Measurements from ENCODE around the gene DNASE1L2.
"Not testable (repeated sequence)": the region's sequence is repeated elsewhere in the genome, so short reads cannot be mapped to it uniquely, and the experiment has no call there.

Gene DNASE1L2

DNA sequence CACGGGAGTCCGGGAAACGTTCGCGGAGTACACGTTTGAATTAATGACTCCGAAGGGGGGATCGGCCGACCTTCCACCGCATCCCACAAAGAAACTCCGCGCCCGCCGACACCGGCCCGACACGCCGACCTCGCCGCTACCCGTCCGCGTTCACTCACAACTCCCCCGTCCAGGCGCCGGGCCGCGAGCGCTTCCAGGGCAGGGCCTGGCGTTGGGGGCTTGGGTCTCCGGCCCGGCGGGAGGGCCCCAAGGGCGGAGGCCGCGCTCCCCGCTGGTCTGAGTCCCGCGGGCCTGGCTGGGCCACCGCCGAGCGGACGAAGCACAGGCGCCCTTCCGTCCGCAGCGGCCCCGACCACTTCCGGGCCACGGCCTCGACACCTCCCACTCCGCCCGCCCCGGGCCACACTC lies 31.3 kb downstream of the DNASE1L2 start:
- H3K9me3 ChIP-seq (ENCODE audit: control insufficient read depth, insufficient read depth, low read depth, low read length); CTCF ChIA-PET; H3K4me1 ChIP-seq (ENCODE audit: control insufficient read depth, insufficient read depth, low read length): not testable (repeated sequence)
- 0 out of 2 replicates have a peak, but pooled peaks have one; percentile 57 for TF ChIP-seq ZNF341 (tag by site-specific recombination; IDR thresholded peaks at IDR 0.05; ENCODE audit: low read depth)
- POLR2A ChIA-PET, result interaction anchor here (2.3 kb wide), 1 partner anchor 16 kb away, joined by 10 read pairs; the partner anchor contains the start of gene ECI1
- Histone ChIP-seq H3K36me3 (ENCODE audit: control insufficient read depth in 2 of 2, insufficient read depth in 1 of 2, low read length in 2 of 2) (peaks cover 13 to 45% of the 10 kb centered on the region in 2 experiments), H3K27ac (ENCODE audit: extremely low read depth, low read depth, low read length) (peak overlapping the region; percentile 98), H3K4me3 (ENCODE audit: low read depth, low read length) (peak overlapping the region; percentile 65)

DNA sequence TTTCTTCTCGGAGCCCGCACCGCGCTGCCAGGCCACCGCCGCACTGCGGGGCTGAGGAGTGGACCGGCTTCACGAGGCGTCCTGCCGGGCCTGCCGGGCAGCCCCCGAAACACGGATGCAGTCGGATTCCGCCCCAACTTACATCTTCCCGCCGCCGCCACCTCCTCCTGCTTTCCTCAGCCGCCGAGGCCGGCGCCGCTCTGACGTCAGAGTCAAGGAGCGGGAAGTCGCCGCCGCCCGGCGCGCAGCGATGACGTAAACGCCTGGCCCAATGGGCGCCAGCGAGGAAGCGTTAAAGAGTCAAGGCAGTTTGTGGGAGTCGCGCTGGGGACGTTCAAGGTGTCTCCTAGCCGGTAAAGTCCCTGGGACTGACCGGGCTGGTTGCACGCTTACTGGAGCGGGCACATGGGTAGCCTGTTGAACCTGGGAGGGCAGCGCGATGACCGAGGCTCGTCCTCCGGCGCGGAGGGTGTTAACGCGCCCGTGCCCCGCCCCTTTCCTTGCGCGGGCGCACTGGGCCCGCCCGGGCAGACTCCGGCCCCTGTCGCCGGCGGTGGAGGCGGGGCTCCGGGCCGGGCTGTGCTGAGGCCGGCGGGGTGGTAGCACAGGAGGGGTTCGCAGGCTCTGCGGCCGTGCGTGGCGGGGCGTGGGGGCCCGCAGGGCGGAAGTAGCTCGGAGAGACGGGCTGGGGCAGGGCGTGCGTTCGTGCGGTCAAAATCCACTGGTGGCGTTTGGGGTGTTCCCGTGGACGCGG lies 31.8 kb downstream of the DNASE1L2 start, which contains the start of gene RNPS1:
RNPS1 (minus strand) TSS at position 214 of the 754 bp plus-strand sequence. CDS start 3,483 bp downstream, outside the sequence.
- peaks cover 13 to 39% of the 10 kb centered on the region in 2 experiments; a peak in 2 of 3 replicates for H3K36me3 ChIP-seq (ENCODE audit: control insufficient read depth in 2 of 2, insufficient read depth in 1 of 2, low read length in 2 of 2)
- peak within 1 kb of the TSS; percentile 65 for H3K4me3 ChIP-seq (ENCODE audit: low read depth, low read length)
- H3K27ac ChIP-seq (ENCODE audit: extremely low read depth, low read depth, low read length), result peak within 1 kb of the TSS; percentile 98
- POLR2A ChIA-PET, result interaction anchor here (0.6 to 1.2 kb wide), 8 partner anchors 9 to 263 kb away, joined by 3 to 9 read pairs (median 4); partner anchors contain the start of genes CEMP1, ECI1 and TEDC2
- H3K4me1 ChIP-seq (ENCODE audit: control insufficient read depth, insufficient read depth, low read length), result peaks cover 8% of the 10 kb centered on the region; the same call in 1 of the 2 replicates
- no peaks in the 10 kb centered on the region for H3K9me3 ChIP-seq (ENCODE audit: control insufficient read depth, insufficient read depth, low read depth, low read length)
- CTCF ChIA-PET, result no interaction called here
- TF ChIP-seq, protein P1, sequence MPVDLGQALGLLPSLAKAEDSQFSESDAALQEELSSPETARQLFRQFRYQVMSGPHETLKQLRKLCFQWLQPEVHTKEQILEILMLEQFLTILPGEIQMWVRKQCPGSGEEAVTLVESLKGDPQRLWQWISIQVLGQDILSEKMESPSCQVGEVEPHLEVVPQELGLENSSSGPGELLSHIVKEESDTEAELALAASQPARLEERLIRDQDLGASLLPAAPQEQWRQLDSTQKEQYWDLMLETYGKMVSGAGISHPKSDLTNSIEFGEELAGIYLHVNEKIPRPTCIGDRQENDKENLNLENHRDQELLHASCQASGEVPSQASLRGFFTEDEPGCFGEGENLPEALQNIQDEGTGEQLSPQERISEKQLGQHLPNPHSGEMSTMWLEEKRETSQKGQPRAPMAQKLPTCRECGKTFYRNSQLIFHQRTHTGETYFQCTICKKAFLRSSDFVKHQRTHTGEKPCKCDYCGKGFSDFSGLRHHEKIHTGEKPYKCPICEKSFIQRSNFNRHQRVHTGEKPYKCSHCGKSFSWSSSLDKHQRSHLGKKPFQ (tag by site-specific recombination; IDR thresholded peaks at IDR 0.05), result peak; percentile 65
- TF ChIP-seq, protein P2, sequence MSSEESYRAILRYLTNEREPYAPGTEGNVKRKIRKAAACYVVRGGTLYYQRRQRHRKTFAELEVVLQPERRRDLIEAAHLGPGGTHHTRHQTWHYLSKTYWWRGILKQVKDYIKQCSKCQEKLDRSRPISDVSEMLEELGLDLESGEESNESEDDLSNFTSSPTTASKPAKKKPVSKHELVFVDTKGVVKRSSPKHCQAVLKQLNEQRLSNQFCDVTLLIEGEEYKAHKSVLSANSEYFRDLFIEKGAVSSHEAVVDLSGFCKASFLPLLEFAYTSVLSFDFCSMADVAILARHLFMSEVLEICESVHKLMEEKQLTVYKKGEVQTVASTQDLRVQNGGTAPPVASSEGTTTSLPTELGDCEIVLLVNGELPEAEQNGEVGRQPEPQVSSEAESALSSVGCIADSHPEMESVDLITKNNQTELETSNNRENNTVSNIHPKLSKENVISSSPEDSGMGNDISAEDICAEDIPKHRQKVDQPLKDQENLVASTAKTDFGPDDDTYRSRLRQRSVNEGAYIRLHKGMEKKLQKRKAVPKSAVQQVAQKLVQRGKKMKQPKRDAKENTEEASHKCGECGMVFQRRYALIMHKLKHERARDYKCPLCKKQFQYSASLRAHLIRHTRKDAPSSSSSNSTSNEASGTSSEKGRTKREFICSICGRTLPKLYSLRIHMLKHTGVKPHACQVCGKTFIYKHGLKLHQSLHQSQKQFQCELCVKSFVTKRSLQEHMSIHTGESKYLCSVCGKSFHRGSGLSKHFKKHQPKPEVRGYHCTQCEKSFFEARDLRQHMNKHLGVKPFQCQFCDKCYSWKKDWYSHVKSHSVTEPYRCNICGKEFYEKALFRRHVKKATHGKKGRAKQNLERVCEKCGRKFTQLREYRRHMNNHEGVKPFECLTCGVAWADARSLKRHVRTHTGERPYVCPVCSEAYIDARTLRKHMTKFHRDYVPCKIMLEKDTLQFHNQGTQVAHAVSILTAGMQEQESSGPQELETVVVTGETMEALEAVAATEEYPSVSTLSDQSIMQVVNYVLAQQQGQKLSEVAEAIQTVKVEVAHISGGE (tag by site-specific recombination; conservative IDR thresholded peaks at IDR 0.05; ENCODE audit: low read depth), result peak; percentile 85
- TF ChIP-seq, protein P3, sequence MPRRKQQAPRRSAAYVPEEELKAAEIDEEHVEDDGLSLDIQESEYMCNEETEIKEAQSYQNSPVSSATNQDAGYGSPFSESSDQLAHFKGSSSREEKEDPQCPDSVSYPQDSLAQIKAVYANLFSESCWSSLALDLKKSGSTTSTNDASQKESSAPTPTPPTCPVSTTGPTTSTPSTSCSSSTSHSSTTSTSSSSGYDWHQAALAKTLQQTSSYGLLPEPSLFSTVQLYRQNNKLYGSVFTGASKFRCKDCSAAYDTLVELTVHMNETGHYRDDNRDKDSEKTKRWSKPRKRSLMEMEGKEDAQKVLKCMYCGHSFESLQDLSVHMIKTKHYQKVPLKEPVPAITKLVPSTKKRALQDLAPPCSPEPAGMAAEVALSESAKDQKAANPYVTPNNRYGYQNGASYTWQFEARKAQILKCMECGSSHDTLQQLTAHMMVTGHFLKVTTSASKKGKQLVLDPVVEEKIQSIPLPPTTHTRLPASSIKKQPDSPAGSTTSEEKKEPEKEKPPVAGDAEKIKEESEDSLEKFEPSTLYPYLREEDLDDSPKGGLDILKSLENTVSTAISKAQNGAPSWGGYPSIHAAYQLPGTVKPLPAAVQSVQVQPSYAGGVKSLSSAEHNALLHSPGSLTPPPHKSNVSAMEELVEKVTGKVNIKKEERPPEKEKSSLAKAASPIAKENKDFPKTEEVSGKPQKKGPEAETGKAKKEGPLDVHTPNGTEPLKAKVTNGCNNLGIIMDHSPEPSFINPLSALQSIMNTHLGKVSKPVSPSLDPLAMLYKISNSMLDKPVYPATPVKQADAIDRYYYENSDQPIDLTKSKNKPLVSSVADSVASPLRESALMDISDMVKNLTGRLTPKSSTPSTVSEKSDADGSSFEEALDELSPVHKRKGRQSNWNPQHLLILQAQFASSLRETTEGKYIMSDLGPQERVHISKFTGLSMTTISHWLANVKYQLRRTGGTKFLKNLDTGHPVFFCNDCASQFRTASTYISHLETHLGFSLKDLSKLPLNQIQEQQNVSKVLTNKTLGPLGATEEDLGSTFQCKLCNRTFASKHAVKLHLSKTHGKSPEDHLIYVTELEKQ (tag by site-specific recombination; IDR thresholded peaks at IDR 0.05; ENCODE audit: borderline replicate concordance), result peak; percentile 66; the same call in 1 of the 2 replicates
- TF ChIP-seq ZNF121 (tag by site-specific recombination; IDR thresholded peaks at IDR 0.05), result no peak
- no peak for TF ChIP-seq ZNF140 (tag by site-specific recombination; IDR thresholded peaks at IDR 0.05)
- no peak for TF ChIP-seq ZNF571 (tag by site-specific recombination; IDR thresholded peaks at IDR 0.05)
- 0 out of 2 replicates have a peak, but pooled peaks have one; percentile 65 for TF ChIP-seq ZSCAN30 (tag by site-specific recombination; IDR thresholded peaks at IDR 0.05)
- TF ChIP-seq, protein P4, sequence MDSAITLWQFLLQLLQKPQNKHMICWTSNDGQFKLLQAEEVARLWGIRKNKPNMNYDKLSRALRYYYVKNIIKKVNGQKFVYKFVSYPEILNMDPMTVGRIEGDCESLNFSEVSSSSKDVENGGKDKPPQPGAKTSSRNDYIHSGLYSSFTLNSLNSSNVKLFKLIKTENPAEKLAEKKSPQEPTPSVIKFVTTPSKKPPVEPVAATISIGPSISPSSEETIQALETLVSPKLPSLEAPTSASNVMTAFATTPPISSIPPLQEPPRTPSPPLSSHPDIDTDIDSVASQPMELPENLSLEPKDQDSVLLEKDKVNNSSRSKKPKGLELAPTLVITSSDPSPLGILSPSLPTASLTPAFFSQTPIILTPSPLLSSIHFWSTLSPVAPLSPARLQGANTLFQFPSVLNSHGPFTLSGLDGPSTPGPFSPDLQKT (IDR thresholded peaks at IDR 0.05; ENCODE audit: borderline replicate concordance, low read depth, low read length), result no peak
- TF ChIP-seq ZNF175 (tag by site-specific recombination; IDR thresholded peaks at IDR 0.05), result no peak
- 0 out of 2 replicates have a peak, but pooled peaks have one; percentile 34 for TF ChIP-seq ZNF169 (tag by site-specific recombination; IDR thresholded peaks at IDR 0.05)
- TF ChIP-seq ZNF335 (tag by site-specific recombination; conservative IDR thresholded peaks at IDR 0.05), result peak; percentile 99
- peak; percentile 76; the same call in 1 of the 2 replicates for TF ChIP-seq ZBTB17 (tag by site-specific recombination; IDR thresholded peaks at IDR 0.05)
- TF ChIP-seq ZNF785 (tag by site-specific recombination; IDR thresholded peaks at IDR 0.05), result peak; percentile 87
- TF ChIP-seq ZNF16 (tag by site-specific recombination; IDR thresholded peaks at IDR 0.05; ENCODE audit: low read depth), result no peak
- TF ChIP-seq HOXA7 (CRISPR knock-in tag; IDR thresholded peaks at IDR 0.05; ENCODE audit: borderline replicate concordance), result no peak
- TF ChIP-seq ZNF239 (tag by site-specific recombination; IDR thresholded peaks at IDR 0.05), result peak; percentile 74
- TF ChIP-seq ZNF311 (tag by site-specific recombination; IDR thresholded peaks at IDR 0.05; ENCODE audit: borderline replicate concordance), result no peak
- TF ChIP-seq ZXDB (tag by site-specific recombination; IDR thresholded peaks at IDR 0.05), result peak; percentile 98
- peak; percentile 71 for TF ChIP-seq EGR2 (tag by site-specific recombination; IDR thresholded peaks at IDR 0.05; ENCODE audit: low read depth)
- TF ChIP-seq, protein P5, sequence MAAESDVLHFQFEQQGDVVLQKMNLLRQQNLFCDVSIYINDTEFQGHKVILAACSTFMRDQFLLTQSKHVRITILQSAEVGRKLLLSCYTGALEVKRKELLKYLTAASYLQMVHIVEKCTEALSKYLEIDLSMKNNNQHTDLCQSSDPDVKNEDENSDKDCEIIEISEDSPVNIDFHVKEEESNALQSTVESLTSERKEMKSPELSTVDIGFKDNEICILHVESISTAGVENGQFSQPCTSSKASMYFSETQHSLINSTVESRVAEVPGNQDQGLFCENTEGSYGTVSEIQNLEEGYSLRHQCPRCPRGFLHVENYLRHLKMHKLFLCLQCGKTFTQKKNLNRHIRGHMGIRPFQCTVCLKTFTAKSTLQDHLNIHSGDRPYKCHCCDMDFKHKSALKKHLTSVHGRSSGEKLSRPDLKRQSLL (tag by site-specific recombination; IDR thresholded peaks at IDR 0.05), result peak; percentile 5; the same call in 1 of the 2 replicates
- TF ChIP-seq HOXD13 (CRISPR knock-in tag; IDR thresholded peaks at IDR 0.05; ENCODE audit: borderline replicate concordance), result peak; percentile 78; the same call in 1 of the 2 replicates

Data from HEK293 (cell line).